Lung (tissue), 12 donors: ENCODE results near the gene ZNF469. TPM values are rescaled to one million over a fixed set of nuclear protein-coding genes. Genes with fewer than 3 reads are reported as not detected.

Experiments
- ATAC-seq: fragments of 200-7000 bp; cut with Tn5 transposase; one replicate; pipeline ENCODE4 v1.9.1; 2020; ENCODE audit warnings: moderate number of reproducible peaks; ENCODE audit not compliant: insufficient read depth, low FRiP score
- DNase-seq, 3 donors: peaks; one replicate each; pipeline ENCODE4 v3.0.0-alpha.2; 2013 to 2017
- H3K27ac ChIP-seq, 2 donors: one replicate each; pipeline ENCODE4 v1.5.1; 2013; ENCODE audit warnings: mild to moderate bottlenecking in 2 of 2, moderate library complexity in 2 of 2, control low read depth in 1 of 2, inconsistent platforms in 1 of 2, low read depth in 1 of 2, low read length in 1 of 2
- H3K27me3 ChIP-seq, 3 donors: one replicate each; pipeline ENCODE4 v1.5.1; 2013; ENCODE audit warnings: low read length in 2 of 3; ENCODE audit not compliant: control insufficient read depth in 3 of 3, insufficient read depth in 3 of 3
- H3K36me3 ChIP-seq, 4 donors: one replicate each; pipeline ENCODE4 v1.5.1; 2013; ENCODE audit warnings: low read length in 4 of 4, mild to moderate bottlenecking in 1 of 4, moderate library complexity in 1 of 4; ENCODE audit not compliant: control insufficient read depth in 4 of 4, insufficient read depth in 4 of 4
- H3K4me1 ChIP-seq, 5 donors: one replicate each; pipeline ENCODE4 v1.5.1; 2013; ENCODE audit warnings: low read length in 5 of 5, mild to moderate bottlenecking in 2 of 5, moderate library complexity in 1 of 5; ENCODE audit not compliant: control insufficient read depth in 5 of 5, insufficient read depth in 5 of 5
- H3K4me3 ChIP-seq: one replicate; pipeline ENCODE4 v1.5.1; 2013; ENCODE audit warnings: mild to moderate bottlenecking, control low read depth, moderate library complexity
- H3K9ac ChIP-seq, 2 donors: one replicate each; pipeline ENCODE4 v1.5.1; 2013; ENCODE audit warnings: low read length in 2 of 2, control low read depth in 1 of 2; ENCODE audit not compliant: insufficient read depth in 1 of 2
- H3K9me3 ChIP-seq, 4 donors: one replicate each; pipeline ENCODE4 v1.5.1; 2013; ENCODE audit warnings: low read length in 3 of 4, mild to moderate bottlenecking in 1 of 4, moderate library complexity in 1 of 4; ENCODE audit not compliant: control insufficient read depth in 4 of 4, insufficient read depth in 3 of 4
- CTCF ChIP-seq: IDR thresholded peaks from 2 replicates; pipeline ENCODE4 v1.5.1; 2012; ENCODE audit warnings: mild to moderate bottlenecking; ENCODE audit errors: control extremely low read depth, extremely low read depth
- WGBS, 2 donors: extraction: QIAGEN DNeasy Blood & Tissue Kit; methylation state at CpG; one replicate each; pipeline ENCODE4 v1.1.7; 2013; 5-methylcytosine and 5-hydroxymethylcytosine counted together
- polyA plus RNA-seq, 2 donors: library from polyadenylated mRNA; stranded (reverse); fragments of 200-250 nt; gene quantifications; one replicate each; pipeline ENCODE4 v1.2.1, GENCODE V29; 2013
- total RNA-seq, 2 donors: library from RNA; depleted of rRNA in 1 of 2; stranded (reverse); fragments of >200 nt in 1 of 2; gene quantifications; one replicate each; pipeline ENCODE4 v1.2.1, GENCODE V29; 2014 to 2021
- donor health status: control.
- donor health status: control.
- donor health status: Bipolar disorder and iron deficiency.
- donor health status: healthy.
- donor health status: DM: yes; HTN: yes; CAD: no.

ZNF469 gene
- total and polyA plus RNA-seq, 4 donors: 0.67 to 3.0 (median 1.5) TPM

- Histone ChIP-seq H3K27me3 (no peaks in the 10 kb centered on the region), H3K9me3 (peaks cover 0 to 5% (median under 1%) of the 10 kb centered on the region in 4 donors), H3K27ac (no peak overlapping the region), H3K9ac (no peak overlapping the region), H3K4me3 (no peak overlapping the region), H3K4me1 (peaks cover 0 to 6% (median 0%) of the 10 kb centered on the region in 5 donors), H3K36me3 (no peaks in the 10 kb centered on the region)
- no peak for TF ChIP-seq CTCF
- WGBS, 2 donors: 88 to 92% methylated on average over 29 of the region's 29 CpGs
- DNase-seq: peak in 2 of 3 donors; percentile 28 to 38
- no peak for ATAC-seq
Measured at GRCh38 chr16:88334778-88335720, 47.7 kb upstream of the ZNF469 start.

- Histone ChIP-seq H3K36me3 (no peaks in the 10 kb centered on the region), H3K4me1 (peaks cover 0 to 6% (median 0%) of the 10 kb centered on the region in 5 donors), H3K4me3 (no peak overlapping the region), H3K27ac (no peak overlapping the region), H3K9me3 (peaks cover 0 to 4% (median 0%) of the 10 kb centered on the region in 4 donors), H3K9ac (no peak overlapping the region), H3K27me3 (no peaks in the 10 kb centered on the region)
- TF ChIP-seq CTCF: no peak
- ATAC-seq (no peak), DNase-seq (no peak)
- 92 to 93% methylated on average over 8 of the region's 8 CpGs for WGBS, 2 donors
Measured at GRCh38 chr16:88337021-88337420, 45.7 kb upstream of the ZNF469 start.

GRCh38 chr16:88337538-88337937 lies 45.2 kb upstream of the ZNF469 start:
- Histone ChIP-seq H3K36me3 (no peaks in the 10 kb centered on the region), H3K4me3 (no peak overlapping the region), H3K27ac (no peak overlapping the region), H3K9ac (no peak overlapping the region), H3K9me3 (peaks cover 0 to 4% (median 0%) of the 10 kb centered on the region in 4 donors), H3K4me1 (peaks cover 0 to 6% (median 0%) of the 10 kb centered on the region in 5 donors), H3K27me3 (no peaks in the 10 kb centered on the region)
- 87 to 91% methylated on average over 13 of the region's 13 CpGs for WGBS, 2 donors
- DNase-seq (no peak), ATAC-seq (no peak)
- TF ChIP-seq CTCF: no peak
